Fibroblast of skin of scalp (primary cell): Measurements from ENCODE around the gene CFAP90.
A peak's percentile ranks its signal among the peaks of the same experiment; 100 is the strongest.

ENCODE experiments used
- DNase-seq: peaks from one replicate; pipeline ENCODE4 v3.0.0-alpha.2; 2013

The CFAP90 gene

DNA sequence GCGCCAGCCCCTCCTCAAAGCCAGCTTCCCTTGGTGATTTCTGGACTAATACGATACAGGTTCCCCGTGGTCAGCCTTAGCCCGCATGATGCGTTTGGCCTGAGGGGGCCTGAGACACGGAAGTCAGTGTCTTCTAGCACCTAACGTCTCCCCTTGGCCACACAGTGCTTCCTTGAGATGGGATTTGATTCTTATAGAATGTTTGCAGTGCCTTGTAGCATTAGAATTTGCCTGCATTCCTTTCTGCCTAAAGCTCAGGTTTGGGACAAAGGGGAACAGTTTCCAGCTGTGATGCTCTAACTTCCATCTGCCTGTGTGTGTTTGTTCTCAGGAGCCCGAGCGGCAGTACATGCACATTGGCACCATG, 34.4 kb downstream of the CFAP90 start:
- no peak for DNase-seq

DNA sequence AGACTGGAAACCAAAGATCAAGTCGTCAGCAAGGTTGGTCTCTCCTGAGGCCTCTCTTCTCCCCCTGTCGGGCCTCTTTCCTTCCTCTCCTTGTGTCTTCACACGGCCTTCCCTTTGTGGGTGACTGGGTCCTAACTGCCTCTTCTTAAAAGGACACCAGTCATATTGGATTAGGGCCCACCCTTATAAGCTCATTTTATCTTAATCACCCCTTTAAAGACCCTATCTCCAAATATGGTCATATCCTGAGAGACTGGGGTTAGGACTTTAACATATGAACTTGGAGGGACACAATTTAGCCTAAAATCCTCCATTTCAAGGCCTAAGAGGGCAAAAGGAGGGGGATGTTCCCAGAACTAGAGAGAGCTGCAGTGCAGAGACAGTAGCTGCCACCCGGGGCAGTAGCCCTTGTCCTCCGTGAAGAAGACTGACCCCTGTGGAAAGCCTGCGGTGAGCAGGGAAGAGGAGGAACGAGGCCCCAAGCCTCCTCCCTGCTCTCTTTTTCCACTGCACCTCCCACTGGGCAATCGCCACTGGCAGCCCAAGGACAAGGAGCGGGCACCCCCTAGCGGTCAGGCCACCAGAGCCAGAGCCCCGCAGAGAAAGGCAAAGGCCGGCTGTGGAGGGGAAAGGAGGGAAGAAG, 34.9 kb downstream of the CFAP90 start:
- DNase-seq: peak; percentile 68

DNA sequence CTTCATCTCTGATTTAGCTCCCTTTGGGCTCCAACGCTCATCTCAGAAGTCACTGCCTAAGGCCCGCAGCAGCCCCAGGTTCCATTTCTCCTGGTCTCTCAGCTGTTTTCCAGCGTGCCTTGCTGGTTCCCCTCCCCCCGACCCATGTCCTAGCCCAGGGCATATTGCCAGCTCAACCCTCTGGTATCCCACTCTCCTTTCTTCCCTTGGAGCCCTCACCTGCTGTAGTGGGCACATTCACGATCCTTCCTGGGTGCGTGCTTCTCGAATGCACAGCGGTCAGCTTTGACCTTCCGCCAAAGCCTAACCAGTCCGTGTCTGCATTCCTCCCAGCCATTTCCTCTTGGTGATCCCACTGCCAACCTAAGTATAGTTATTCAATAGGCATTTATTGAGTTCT, 36.1 kb downstream of the CFAP90 start:
- DNase-seq: no peak

DNA sequence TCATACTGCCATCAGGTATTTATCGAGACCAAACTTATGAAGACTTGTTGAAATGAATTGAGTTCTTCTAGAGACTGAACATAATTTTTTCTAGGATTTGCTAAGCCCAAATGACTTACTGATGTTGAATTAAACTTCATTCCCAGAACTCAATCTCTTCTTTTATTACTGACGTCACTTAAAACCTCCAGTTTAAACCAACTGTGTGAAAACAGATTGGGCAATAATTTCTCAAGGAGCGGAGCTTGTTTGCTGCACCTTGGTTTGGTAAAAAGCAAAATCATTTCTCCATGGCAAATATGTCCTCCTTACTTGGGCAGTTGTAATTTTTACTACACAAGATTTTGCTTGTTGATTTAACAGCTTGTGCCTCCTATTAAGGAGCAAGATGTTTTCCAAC, 37.4 kb downstream of the CFAP90 start:
- no peak for DNase-seq

DNA sequence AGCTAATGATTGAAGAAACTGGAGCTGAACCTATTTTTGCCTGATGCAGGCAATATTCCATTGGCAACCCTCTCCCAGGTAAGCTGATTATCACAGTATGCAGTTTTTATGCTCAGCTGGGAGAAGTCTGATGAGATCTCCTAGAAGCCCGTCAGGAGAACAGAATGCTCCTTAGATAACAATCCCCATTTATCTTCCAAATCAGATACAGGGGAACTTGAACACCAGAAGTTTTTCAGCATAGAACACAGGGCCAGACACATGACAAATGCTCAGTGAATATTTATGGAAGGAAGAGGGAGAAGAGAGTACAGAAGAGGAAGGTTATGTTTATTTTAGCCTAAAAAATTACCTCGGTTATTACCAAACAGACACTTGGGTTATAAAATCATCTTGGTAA, 37.9 kb downstream of the CFAP90 start:
- DNase-seq: no peak

DNA sequence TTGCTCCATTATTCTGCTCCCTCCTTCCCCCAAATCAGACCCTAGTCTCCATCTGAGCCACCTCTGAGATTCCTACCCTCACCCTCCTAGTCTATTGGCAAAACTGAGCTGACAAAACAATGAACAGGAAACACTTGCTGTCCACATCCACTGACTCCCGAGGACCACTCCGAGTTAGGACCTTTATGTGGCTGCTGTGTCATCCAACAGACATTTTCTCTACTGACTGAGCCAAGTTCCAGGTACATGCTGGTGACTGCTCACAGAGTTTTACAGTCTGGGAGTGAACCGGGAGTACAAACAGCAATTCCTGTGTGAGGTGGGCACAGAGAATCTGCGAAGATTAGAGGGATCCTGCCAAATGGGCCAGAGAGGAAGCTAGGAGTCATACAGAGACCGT, 39.2 kb downstream of the CFAP90 start:
- DNase-seq: no peak

DNA sequence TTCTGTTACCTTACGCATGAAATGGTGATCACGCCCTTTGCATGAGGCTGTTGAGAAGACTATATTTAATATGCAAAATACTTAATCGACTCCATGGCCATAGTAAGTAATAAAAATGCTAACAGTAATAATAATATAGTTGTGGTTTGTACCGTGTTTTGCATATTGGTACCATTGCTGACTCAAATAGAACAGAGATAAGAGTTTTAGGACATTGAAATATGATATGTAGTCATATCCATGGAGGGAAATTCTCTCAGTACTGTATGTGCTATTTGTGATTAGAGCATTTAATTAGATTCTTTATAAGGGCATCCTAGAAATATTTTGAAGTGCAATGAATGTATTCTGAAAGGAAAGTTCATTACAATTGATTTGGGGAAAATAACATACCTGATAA, 41.9 kb downstream of the CFAP90 start:
- no peak for DNase-seq

DNA sequence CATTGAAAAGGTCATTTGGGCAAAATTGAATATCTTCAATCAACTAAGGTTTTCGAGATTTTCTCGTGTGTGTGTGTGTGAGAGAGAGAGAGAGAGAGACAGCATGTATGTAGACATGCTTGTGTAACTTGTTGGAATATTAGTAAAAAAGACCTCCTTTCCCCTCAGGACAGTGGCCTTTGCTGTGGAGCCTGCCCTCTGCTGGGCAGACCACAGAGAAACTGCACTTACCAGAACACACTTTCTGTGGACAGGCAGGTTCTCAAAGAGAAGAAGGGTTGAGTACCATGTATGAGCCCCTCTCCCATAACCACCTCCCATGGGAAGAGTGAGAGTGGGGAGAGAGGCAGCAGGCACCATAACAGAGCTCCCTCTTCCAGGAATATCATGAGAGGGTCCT, 45.6 kb downstream of the CFAP90 start:
- DNase-seq: no peak

DNA sequence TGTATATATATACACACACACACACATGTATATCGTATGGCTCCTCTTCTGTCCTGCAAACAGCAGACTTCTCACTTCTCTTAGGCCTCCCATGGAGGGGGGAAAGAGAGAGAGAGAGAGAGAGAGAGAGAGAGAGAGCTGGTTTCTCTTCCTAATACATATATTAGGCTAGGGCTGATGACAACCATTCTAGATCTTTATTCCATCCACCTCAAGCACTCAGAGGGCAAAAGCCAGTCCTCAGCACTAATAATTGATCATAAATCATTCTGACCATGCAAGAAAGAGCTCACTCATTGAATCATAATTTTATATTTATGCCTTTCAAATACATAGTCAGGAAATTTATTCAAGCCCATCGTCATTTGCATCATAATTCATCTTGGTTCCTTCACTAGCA, 47.0 kb downstream of the CFAP90 start:
- DNase-seq: no peak

DNA sequence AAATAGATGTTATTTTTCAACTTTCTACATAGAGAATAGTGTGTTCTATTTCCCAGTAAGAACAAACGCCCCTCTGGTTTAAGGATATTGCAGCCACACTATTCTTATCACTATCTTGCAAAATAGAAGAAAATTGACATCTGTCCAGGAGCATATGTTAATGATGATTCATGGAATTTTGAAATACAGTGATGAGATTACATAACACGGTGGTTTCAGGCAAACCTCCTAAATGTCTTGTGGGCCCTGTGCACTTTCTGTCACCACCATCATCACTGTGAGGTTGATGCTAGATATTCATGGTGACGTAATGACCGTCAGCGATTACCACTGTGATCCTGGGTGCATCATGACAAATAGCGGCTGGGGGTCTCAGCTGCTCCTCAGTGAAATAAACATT, 48.1 kb downstream of the CFAP90 start:
- no peak for DNase-seq

DNA sequence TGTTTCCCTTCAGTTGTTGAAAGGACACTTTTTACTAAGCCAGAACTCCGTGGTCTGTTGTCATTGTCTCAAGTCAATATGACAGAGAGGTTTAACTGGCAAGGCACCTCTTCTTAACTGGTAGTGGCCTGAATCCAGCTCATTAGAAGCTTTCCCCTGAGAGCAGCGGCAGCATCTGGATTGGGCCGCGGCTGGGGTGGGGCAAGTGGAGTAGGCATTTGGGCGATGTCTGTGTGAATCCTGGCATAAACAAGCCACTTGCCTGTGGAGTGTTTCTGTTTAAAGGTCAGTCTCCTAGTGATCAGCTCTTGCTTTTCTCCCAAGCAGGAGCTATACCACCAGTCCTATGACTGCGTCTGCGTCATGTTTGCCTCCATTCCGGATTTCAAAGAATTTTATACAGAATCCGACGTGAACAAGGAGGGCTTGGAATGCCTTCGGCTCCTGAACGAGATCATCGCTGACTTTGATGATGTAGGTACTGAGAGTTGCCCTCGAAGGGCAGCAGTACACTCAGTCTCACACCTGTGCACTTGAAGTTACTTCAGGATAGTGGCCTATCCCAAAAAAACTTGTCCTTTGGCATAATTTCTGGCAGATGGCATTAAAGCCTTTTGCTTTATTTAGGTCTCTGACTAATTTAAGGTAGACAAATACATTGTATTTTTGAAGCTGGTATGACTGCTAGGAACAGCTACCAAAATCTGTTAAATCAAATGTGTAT, 48.9 kb downstream of the CFAP90 start:
- no peak for DNase-seq

DNA sequence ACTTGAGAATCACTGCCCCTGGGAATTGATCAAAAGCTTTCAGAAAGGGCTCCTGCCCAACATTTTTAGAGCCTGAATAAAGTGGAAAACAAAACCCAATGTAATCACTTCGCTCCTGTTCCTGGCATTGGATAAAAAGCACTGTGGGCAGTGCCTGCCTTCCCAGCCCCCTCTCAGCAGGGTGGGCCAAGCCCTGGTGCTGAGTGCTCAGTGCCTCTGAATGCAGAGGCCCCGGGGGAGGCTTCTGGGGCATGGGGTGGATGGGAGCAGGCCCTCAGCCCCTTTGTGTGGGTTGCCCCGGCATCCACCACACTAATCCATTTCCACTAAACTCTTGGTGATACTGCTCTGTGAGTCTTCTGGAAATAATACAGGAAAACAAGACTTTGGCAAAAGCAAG, 55.6 kb downstream of the CFAP90 start:
- DNase-seq: no peak

DNA sequence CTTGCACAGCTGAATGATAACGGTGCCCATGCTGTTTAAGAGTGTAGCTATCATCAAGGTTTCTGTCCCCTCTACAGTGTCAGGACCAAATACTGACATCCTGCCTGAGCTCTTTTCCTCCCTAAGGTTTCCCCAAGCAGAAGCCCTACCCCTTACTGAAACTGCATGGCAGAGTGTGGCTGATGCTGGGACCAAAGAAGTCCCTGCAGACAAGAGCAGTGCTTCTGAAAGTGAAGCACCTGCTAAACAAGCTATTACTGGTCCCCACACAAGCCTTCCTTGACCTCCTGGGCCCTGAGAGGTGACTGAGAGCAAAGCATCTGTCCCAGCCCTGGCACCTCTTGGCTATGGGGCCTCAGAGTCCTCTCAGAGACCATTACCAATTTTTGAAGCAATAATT, 56.1 kb downstream of the CFAP90 start:
- no peak for DNase-seq

DNA sequence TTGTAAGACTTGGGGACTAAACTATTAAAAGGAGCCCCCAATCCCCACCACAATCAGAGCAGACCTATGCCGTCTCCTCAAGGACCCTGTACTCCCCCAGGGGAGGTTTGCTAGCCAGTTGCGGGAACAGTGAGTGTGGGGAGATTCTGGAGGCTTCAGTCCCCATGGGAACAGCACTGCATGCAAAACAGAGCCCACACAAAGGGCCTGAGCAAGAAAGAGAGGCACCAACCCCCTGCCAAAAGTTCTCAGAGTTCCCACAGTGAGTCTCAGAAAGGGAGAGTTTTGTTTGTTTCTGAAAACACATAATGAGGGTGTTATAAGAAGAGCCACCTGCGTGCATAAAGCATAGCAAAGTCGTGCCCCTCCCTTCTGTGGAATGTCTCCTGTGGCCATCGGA, 56.6 kb downstream of the CFAP90 start:
- no peak for DNase-seq

DNA sequence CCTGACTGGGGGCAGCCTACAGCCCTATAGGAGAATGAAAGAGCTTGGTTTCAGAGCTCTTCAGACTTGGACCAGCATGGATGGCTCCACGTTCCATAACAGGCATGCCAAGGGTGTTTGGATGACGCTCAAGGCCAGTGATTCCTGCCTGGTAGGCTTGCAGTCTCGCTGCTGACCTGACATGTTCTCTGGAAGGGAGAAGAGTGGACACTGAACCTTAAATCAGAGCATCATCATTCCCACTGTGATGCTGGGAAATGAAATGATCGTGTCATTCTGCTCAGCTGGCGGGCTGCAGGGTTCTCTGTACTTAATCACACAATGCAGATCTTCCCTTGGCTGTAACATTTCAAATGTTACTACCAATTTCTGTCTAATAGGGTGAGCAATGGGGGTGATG, 57.0 kb downstream of the CFAP90 start:
- no peak for DNase-seq

DNA sequence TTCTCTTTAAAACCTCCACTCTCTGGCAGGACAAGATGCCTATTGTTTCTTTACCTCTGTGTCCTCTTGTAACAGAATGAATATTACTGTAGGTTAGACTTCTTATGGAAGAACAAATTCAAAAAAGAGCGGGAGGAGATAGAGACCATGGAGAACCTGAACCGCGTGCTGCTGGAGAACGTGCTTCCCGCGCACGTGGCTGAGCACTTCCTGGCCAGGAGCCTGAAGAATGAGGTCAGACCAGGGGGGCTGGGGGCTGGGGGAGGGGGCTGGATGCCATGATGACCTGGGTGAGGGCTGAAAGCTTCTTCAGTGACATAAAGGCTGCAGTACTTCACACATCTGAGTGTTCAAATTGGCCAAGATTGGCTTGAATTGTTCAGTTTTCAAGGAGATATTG, 61.4 kb downstream of the CFAP90 start:
- no peak for DNase-seq

DNA sequence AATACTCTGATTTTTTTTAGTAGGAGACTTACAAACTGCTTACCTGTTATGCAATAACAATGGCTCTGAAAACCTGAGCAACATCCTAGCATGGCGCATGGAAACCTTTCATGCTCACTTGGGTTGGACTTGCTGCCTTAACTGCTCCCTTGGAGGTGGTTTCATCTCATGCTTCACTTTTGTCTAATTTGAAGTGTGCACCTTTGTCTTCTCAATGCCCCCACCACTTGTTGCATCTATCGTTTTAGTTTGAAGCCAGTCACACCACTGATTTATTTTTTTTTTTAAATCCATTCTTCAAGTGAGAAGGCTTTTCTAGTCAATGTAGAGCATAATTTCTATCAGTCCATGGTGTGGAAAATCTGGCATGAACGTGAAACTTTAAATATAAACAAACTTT, 63.2 kb downstream of the CFAP90 start:
- no peak for DNase-seq

DNA sequence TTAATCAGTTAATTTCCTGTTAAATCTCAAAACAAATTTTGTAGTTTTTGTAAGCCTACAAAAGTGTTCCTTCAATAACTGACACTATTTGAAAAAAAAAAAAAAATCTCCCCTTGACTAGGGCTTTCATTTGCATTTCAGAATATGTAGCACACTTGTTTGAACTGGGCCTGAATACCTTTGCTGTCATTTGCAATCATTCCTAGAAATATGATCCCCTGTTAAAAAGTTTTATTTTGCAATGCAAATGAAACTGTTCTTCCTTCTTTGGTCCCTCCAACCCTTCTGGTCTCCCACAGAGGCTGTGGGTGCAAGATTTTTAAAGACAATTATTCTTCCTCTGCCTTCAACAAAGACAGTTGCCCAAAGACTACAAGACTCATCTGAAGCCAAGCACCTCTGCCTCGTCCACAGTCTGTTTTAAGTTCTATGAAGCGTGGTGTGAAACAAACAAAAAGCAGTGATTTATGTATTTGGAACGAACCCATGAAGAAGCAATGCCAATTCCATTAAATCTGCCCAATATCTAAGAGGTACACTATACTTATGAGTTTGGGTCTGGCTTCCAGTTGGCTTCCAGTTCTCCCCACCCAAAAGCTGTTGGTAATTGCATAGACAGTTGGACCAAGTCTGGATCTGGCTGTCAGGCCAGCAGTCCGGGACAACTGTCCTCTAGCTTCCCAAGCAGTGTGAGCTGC, 66.1 kb downstream of the CFAP90 start:
- DNase-seq: no peak

DNA sequence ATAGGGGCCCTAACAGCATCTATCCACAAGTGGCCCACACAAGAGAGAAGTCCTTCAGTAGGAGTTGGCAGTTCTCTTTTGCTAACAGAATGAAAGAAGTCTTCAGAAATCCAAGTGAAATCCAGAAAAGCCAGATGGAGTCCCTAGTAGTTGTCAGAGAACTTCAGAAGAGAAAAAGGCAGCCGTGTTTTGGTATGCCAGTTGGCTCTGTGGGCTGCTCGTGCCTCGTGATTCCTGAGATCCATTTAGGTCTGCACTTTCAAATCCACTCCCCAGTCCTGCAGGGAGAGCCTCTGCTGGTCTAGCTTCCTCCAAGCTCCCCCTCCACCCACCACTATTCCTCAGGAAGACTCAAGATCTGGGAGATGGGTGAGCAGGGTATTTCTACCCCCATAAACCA, 69.0 kb downstream of the CFAP90 start:
- no peak for DNase-seq
